ENCODE data around the gene SSX2IP.
"Not testable (repeated sequence)": the region's sequence is repeated elsewhere in the genome, so short reads cannot be mapped to it uniquely, and the experiment has no call there.

SSX2IP gene

DNA sequence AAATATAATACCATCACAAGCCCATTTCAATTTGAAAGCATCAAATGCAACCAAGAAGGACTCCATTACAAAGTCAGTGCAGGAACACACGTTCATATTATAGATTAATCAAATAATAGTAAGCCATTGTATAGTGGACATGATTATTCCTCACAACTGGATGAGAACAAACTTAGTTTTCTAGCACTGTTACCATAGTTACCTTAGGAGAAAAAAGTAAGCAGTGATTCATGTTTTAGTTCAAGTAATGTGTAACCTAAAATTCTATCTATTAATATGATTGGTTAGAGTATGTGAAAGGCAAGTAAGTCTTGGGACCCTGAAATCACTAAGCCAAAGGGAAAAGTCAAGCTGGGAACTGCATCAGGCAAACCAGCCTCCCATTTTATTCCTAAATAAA lies 15.2 kb downstream of the SSX2IP start:
- DNase-seq (ENCODE audit: low spot score) = no peak

DNA sequence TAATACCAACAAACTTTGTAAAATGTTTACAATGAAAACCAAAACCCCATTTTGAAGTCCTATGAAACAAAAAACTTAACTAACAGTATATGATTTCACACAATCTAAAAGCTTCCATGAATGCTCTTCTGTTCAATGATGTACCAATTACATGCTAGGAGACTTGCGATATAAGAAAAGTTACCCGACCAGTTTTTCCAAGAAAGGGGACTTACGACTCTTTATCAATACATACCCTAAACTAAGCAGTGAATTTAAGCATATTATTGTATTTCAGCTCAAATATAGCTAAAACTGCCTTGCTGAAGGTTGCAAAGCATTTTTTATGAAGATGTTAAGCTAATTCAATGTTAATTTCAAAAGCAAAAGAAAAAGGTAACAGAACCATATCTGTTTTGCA lies 15.6 kb downstream of the SSX2IP start:
- DNase-seq (ENCODE audit: low spot score) = no peak

DNA sequence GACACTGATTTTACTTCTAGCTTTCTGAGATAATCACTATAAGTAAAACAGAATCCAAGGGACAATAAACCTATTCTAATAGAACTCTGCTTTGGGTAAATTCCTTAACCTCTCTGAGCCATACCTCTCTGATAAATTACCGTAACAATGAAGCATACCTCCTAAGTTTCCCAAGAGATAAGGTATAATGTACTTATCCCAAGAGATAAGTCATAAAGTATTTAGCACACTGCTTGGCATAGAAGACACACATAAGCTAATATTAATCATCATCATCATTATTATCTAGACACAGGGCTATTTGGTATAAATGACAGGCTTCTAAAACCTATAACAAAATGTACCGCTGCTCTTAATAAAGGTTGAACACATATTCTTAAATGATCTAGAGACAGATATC lies 16.2 kb downstream of the SSX2IP start:
- DNase-seq (ENCODE audit: low spot score) = no peak

DNA sequence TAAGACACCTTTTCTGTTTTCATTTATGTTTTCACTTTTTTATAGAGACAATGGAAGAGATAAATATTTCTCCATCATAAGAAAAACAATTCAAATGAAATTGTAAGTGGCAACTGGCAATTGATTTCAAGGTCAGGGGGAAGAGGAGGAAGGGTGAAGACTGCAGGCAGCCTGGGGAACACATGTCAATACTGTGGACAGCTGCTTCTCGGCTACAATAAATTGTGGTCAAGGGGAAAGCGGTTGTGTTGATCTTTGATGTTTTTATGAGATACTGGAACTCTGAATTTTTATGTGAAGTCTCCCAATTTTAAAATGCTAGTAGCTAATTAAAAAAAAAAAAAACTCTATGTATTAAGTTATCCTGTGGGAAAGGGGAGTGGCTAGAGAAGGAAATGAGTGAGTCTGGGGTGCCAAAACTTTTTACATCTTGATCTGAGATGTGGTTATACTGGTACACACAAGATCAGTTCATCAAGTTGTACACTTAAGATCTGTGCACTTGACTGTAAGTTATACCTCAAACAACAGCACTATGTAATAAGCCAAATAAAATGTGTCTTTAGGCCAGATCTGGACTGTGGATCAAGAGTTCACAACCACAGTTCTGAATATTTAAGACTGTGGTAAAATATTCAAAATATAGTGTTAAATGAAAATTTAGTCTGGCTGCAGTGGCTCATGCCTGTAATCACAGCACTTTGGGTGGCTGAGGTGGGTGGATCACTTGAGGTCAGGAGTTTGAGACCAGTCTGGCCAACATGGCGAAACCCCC lies 18.0 kb downstream of the SSX2IP start:
- no peak for DNase-seq (ENCODE audit: low spot score)

DNA sequence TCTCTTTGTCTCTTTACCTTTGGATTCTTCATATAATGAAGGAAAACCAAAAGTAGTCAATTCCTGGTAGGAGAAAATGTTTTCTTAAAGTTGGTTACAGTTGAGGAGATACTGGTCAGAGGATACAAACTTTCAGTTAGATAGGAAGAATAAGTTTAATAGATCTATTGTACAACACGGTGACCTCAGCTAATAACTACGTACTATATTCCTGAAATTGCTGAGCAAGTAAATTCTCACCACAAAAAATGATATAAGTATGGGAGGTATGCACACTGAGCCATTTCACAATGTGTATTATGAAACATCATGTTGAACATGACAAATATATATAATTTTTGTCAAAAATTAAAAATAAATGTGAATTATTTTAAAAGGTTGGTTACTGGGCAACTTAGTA lies 20.4 kb downstream of the SSX2IP start:
- no peak for DNase-seq (ENCODE audit: low spot score)

DNA sequence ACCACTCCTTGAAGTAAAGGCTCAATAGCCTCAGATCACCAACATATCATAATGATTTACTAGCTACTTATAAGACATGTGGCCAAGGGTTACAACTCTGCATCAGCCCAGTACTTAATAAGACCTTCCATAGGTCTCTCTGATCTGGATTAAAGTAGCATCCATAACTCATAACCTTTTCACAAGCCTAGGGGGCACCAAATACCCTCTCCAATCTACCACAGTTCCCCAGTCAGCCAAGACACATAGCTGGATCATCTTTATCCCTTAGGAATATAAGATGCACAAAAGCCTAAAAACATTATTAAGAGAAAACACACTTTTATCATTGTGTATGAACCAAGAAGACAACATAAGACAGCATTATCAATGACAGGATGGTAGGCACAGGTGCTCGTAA lies 22.1 kb downstream of the SSX2IP start:
- no peak for DNase-seq (ENCODE audit: low spot score)

DNA sequence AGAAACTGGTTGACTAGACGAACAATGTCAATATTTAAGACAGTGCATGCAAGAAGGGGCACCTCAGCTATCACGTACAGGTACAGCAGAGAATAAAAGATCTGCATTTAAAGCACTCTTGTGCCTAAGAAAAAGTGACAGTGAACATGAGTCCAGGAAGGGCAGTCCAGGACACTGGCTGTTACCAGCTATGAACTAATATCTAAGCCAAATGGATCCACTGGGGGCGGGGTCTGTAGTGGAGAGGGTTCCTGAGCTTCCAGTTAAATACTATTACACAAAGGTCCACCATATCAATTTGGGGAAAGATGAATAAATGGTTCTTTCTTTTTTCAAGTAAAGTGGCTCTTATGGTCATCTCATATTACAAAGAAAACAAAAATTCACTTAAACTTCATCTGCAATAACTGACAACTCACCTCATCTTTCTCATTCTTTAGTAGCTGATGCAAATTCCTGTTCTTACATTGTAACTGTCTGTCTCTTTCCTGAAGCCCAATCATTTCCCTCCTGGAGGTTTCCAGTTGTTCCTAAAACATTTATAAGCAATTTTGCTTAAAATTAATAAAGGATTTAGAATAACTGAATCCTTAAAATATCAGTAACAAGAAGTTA lies 24.5 kb downstream of the SSX2IP start:
- DNase-seq (ENCODE audit: low spot score) = no peak

DNA sequence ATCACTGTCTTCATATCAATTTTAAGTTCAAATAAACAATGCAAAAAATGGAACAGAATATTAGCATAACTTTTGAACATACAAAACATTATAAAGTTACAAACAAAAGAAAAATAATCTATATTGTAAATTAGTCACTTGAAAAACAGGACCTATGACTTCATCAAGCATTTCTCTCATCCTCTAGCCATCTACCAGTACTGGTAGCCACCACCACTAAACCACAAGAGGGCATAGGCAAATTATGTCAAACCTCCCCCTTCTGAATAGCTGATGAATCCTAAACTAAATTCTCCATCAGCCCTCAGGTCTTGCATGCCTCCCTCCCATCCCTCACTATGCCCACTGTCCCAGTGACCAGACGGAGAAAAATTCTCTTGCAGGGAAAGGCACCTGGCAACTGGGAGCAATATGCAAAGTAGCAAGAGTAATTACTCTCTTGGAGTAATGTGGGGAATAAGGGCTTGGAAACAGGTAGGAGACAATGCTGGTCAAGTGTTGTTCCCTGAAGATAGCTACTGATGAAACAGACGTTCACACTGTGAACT lies 37.1 kb downstream of the SSX2IP start:
- DNase-seq (ENCODE audit: low spot score) = no peak

DNA sequence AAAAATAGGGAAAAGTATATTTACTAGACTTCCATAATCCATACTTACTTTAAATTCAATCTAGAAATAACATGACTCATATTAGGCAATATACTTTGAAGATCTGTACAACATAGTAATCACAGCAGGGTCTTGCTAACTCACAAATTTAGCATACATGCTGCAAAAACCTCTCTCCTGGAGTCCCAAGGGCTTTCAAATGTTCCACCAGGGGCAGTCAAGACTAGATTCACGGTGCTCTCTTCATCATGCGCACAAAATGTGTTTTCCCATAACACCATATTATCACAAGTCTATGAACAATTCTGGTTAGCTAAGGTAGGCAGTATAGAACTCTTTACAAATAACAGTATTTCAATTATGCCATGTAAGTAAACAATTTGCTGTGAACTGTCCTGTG lies 45.8 kb downstream of the SSX2IP start:
- no peak for DNase-seq (ENCODE audit: low spot score)

DNA sequence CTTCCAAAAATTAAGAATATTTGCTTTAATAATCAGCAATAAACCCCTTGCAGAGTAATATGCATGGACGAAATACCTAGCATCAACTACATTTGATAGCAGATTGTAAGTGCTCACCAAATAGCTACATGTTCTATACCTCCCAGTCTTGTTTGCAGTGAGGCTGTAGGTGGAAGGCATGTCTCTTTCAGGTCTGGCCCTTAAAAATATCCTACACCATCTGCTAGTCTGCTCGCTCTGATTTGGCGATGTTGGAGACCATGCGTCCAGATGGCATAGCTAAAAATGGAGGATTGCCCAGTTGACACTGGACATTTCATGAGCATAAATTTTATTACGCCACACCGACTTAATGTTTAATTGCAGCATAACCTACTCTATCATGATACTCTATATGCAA lies 47.1 kb downstream of the SSX2IP start:
- DNase-seq (ENCODE audit: low spot score) = no peak

DNA sequence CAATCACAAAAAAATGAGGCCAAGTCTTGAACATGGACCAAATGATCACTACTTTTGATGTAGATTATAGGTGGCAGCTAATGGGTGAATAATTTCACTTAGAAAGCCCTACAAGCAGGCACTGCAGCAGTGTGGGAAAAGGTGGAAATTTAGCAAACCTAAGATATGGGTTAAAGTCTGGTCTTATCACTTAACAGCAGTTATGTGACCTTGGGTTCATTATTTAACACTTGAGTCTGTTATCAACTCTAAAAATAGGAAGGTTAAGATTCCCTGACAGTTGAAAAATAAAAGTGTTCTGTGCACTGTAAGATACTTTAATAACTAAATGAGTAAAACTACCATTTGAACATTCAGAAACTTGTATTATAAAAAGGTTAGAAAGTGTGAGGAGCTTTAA lies 47.5 kb downstream of the SSX2IP start:
- DNase-seq (ENCODE audit: low spot score) = no peak

DNA sequence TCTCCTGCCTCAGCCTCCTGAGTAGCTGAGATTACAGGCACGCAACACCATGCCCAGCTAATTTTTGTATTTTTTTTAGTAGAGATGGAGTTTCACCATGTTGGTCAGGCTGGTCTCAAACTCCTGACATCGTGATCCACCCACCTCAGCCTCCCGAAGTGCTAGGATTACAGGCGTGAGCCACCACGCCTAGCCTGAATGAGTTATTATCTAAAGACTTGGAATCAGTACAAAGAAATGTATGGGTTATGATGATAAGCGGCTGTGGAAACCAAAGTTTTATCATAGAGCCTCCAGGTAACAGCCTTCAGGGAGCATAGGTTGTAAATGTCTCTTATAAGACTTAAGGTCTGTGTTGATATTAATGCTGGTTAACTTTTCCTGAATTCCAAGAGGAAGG lies 50.5 kb downstream of the SSX2IP start:
- not testable (repeated sequence) for DNase-seq (ENCODE audit: low spot score)

DNA sequence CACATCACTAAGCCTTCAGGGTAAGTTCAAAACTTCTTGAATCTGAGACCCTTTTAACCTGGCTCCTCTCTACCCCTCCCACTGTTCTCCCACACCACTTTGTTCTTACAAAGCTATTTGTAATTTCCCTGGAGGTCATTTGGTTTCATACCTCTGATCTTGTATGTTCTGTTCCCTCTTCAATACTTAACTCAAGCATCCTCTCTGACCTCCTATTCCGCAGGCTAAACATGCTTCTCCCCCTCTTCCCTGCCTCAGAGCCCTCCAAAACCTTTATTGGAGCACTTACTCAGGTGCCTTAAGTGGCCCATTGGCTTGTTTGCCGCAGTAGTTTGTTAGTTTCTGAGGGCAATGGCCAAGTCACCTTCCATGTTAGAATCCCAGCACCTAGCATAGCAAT lies 54.8 kb downstream of the SSX2IP start:
- DNase-seq (ENCODE audit: low spot score) = no peak

DNA sequence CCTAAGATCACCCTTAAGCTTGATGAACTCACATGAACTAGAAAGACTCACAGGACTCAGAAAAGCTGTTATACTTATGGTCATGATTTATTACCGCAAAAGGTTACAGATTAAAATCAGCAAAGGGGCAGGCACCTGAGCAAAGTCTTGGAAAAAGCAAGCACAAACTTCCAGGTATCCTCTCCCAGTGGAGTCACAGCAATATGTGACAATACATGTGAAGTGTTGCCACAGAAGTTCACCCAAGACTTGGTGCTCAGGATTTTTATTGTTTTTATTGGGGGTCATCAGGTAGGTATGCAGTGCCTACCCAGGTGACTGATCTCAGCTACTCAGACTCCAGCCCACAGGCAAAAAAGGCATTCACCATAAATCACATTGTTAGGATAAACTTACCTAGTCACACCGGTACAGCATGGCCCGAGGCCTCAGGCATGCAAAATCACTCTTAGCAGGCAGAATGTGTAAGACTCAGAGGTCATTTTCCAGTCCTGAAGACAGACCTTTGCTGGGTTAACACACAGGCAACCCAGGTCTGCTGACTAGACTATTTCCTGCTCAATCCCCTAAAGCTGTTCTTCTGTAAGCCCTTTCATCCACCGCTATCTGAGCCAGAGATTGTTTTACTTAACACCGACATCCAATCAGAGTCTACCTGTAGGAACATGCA lies 55.6 kb downstream of the SSX2IP start:
- DNase-seq (ENCODE audit: low spot score) = no peak

DNA sequence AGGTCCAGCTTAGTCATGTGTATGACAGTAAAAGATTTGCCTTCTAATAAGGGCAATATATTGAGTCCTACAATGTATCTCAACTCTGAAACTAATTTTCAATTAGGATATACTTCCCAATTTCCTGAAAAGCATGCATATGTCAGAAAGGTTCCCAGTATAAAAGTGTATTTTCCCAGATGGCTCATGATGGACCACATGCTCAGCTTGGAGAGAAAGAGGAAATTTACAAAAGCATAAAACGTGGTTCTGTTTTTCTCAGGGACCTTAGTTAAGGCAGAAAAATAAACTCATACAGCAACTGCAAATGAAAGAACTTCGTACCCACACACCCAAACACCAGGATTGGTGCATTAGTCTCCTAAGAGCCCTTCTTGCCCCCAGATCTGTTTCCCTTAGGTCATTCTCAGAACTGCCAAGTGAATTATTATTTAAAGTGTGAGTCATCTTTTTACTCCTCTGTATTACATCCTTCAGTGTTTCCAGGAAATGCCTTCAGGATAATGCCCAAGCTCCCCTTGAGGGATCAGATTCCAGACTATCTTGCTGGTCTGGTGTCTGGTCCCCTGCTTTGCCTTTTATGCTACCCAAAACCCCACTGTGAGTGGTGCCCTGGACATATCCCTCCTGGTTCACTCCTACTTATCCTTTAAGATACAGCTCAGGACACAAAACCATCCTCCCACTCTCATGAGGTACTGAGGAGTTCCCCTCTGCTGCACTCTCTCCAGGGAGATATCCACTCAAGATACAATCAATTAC lies 57.4 kb downstream of the SSX2IP start:
- DNase-seq (ENCODE audit: low spot score) = no peak

DNA sequence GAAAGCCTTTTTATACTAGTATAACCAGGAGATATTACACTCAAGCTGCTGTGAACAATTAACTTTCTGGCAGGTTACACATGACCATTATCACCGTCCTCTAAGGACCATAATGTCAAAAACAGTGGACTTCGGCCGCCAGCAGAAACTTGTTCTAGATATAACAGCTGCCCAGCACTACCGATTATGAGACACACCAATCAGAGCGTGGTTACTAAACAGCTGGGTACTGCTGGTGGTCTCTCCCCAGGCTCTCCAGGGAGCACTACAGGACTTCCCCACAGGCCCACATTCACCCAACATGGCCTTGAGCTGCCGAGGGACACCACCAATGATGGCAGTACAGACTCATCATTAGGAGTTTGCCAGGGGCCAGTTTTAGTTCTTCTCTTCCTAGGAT lies 58.1 kb downstream of the SSX2IP start:
- no peak for DNase-seq (ENCODE audit: low spot score)

DNA sequence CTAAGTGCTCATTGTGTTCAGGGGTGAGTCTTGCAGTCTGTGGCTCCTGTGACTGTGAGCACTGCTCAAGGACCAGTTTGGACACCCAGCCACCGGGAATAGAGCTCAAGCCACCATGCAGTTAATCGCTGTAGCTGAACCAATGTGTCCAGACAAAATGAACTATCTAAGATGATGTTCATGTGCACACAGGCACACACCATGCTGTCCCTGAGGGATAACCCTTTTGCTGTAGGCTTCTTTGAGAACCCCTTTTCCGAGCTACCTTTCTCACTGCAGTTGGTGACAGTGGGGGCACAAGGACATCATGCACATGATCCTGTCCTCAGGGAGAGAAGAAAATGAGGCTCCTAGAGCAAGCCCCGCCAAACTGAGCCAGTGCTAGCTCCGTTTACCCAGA lies 65.4 kb downstream of the SSX2IP start:
- DNase-seq (ENCODE audit: low spot score) = no peak

DNA sequence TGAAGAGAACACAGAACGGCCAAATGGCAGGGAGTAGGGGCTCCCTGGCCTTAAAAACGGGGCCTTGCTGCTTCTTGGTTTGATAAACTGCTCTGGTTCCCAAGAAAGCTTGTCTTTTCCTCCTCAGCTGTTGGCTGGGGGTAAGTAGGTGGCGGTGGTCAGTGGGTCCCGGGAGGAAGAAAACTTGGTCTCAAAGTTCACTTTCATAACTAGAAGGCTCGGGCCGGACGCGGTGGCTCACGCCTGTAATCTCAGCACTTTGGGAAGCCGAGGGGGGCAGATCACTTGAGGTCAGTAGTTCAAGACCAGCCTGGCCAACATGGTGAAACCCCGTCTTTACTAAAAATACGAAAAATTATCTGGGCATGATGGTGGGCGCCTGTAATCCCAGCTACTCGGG lies 68.7 kb downstream of the SSX2IP start:
- no peak for DNase-seq (ENCODE audit: low spot score)

DNA sequence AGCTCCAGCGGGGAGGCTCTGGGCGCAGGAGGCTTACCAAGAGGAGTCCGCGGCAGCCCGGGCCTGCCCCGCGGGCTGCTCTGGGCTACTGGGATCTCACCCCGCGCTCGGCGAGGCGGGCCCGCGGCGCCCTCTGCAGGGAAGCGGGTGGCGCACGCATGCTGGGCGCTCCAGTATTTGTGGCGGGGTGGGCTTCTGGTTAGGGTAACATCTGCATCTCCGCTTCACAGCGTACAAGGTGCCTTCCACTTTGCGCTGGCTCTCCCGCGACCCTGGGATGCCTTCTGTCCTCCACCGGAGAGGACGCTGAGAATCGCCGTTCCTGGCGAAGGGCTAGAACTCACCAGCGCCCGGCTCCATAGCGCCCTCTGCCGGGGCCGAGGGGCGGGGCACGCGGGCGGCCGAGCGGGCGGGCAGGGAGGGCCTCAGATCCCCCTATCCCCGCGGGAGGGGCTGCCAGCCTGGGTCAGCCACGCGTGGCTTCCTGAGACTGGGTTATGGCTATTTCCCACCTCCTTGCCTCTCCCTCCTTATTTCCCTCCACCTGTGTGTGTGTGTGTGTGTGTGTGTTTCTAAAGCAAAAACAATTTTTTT lies 69.4 kb downstream of the SSX2IP start:
- DNase-seq (ENCODE audit: low spot score) = peak; percentile 72

DNA sequence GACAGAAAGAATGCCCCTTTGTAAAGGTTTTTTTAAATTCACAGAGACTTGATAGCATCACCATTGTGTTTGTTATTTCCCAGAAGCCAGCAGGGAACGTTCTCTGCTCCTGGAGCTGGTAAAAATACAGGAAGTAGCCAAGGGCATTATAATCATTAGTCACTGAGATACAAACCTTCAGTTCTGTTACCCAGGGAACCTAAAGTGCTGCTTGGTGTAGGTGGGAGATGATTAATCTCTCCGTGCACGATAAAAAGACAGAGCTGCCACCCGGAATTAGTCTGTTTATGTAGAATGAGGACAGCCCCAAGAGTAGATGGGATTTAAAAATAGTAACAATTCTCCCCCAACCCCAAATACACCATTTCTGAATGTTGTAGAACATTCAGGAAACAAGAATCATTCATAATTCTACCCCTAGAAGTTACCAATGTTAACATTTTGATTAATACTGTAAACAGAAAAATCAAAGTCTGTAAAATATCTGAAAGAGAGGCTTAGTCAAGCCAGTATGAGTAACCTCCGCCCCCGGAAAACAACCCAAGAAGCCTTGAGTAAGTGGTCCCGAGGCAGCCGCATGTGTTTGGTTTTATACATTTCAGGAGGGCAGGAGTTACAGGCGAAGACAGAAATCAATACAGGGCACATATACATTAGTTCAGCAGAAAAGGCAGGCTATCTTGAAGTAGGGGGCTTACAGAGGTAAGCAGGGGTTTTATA lies 70.7 kb downstream of the SSX2IP start:
- peak; percentile 75 for DNase-seq (ENCODE audit: low spot score)

DNA sequence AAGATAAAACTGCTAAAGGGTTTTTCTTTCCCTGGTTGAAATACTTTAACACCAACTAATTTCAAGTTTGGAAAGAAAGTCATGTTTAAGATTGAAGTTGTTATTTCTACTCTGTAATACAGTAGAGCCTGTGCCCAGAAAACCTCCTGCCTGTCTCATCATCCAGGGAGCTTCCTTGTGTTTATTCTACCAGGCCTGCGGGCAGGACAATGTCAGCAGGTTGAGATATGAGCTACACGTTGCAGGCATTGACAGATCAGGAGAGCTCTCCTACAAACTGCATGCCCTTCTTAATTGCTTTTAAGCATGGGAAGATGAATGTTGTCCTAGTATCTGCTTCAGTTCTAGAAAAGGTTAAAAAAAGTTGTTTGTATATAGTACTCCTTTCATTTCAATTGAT lies 72.9 kb downstream of the SSX2IP start:
- DNase-seq (ENCODE audit: low spot score) = no peak
